Gastroesophageal sphincter (tissue), 3 donors: ENCODE measurements around the gene LRP10.

ENCODE experiments used
- CTCF ChIP-seq, 4 experiments: fragments of 200-600 bp in 2 of 4; fragments of 450-650 bp in 2 of 4; sonication (generic) in 1 of 4; IDR thresholded peaks; one replicate each; pipeline ENCODE4 v1.5.1; 2017 to 2019; ENCODE audit warnings: antibody characterized with exemption in 4 of 4, mild to moderate bottlenecking in 2 of 4, moderate library complexity in 2 of 4
- EP300 ChIP-seq: sonication (generic); formaldehyde crosslinking; IDR thresholded peaks from one replicate; pipeline ENCODE4 v1.6.1; 2017; ENCODE audit warnings: antibody characterized with exemption, mild to moderate bottlenecking
- POLR2AphosphoS5 ChIP-seq: sonication (generic); formaldehyde crosslinking; IDR thresholded peaks from one replicate; pipeline ENCODE4 v1.6.1; 2017; ENCODE audit warnings: antibody characterized with exemption

DNA sequence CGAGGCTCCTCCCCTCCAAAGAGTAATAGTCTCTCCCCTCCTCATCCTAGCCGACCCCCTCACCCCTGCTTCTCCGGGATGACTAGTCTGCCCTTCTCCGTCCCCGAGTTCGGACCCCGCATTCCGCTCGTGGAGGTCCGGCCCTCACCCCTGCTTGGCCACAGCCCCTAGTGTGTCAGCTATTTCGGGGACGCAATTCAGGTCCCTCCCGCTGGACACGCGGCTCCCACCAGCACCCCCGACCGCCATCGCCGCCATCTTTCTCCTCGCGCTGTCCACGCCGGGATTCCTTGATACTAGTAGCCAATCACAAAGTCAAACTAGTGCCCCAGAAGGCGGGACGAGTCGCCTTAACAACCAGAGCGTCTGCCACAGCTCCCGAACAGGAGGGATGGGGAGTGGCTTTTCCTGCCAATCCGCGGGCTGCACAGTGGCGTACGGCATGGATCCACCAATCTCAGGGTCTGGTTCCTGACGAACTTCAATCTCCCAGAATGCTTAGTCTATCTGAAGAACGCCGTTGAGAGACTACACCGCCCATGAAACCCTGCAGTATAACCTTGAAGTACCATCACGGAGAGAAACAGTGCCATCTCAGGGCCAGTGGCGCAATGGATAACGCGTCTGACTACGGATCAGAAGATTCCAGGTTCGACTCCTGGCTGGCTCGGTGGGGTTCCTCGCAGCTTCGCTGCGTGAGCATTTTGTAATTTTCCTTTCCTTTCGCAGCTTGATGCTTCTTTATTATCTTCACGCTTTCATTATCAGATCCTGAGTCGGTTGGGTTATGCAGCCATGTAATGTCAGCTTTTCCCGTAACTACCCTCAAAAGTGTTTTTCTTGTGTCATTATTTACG, 57.8 kb downstream of the LRP10 start, which contains the start of gene PRMT5:
- TF ChIP-seq EP300: no peak
- peak in 1 of 4 experiments; percentile 21 for TF ChIP-seq CTCF (IDR thresholded peaks at IDR 0.05)
- TF ChIP-seq POLR2AphosphoS5: peak; percentile 71
